Measurements from ENCODE around the gene TLR2.

TLR2 gene

GRCh38 chr4:153647975-153648374, 36.1 kb upstream of the TLR2 start:
- Histone ChIP-seq H4K20me1 (ENCODE audit: insufficient read depth, low read length) (no peaks in the 10 kb centered on the region), H3K4me1 (ENCODE audit: low read length) (peaks cover 16% of the 10 kb centered on the region), H3K79me2 (ENCODE audit: low read length) (no peaks in the 10 kb centered on the region), H3K36me3 (replicated peaks; ENCODE audit: low read depth, low read length) (no peaks in the 10 kb centered on the region), H3K4me3 (ENCODE audit: low read length) (no peak overlapping the region), H3K4me2 (ENCODE audit: low read length) (no peak overlapping the region), H3K9ac (ENCODE audit: low read length) (no peak overlapping the region), H3K27me3 (ENCODE audit: low read depth, low read length) (no peaks in the 10 kb centered on the region), H3K27ac (ENCODE audit: low read length) (no peak overlapping the region), H2AFZ (ENCODE audit: low read depth, low read length) (no peak overlapping the region), H3K9me3 (ENCODE audit: insufficient read depth, low read length) (peaks cover 5% of the 10 kb centered on the region; the same call in 1 of the 2 replicates)
- TF ChIP-seq CTCF (IDR thresholded peaks at IDR 0.05; ENCODE audit: low read depth, low read length) = no peak
- no peak for TF ChIP-seq EZH2phosphoT487 (IDR thresholded peaks at IDR 0.05; ENCODE audit: low read depth)

GRCh38 chr4:153649572-153649991, 34.5 kb upstream of the TLR2 start:
- no peaks in the 10 kb centered on the region for H4K20me1 ChIP-seq (ENCODE audit: insufficient read depth, low read length)
- no peaks in the 10 kb centered on the region for H3K79me2 ChIP-seq (ENCODE audit: low read length)
- no peak overlapping the region for H3K4me3 ChIP-seq (ENCODE audit: low read length)
- no peak overlapping the region for H3K4me2 ChIP-seq (ENCODE audit: low read length)
- H3K9ac ChIP-seq (ENCODE audit: low read length) = no peak overlapping the region
- no peak overlapping the region for H2AFZ ChIP-seq (ENCODE audit: low read depth, low read length)
- H3K4me1 ChIP-seq (ENCODE audit: low read length) = peaks cover 12% of the 10 kb centered on the region
- 0 out of 2 replicates have a peak, but pooled peaks cover 3% of the 10 kb centered on the region for H3K27me3 ChIP-seq (ENCODE audit: low read depth, low read length)
- peaks cover 5% of the 10 kb centered on the region; the same call in 1 of the 2 replicates for H3K9me3 ChIP-seq (ENCODE audit: insufficient read depth, low read length)
- no peak overlapping the region for H3K27ac ChIP-seq (ENCODE audit: low read length)
- TF ChIP-seq CTCF (IDR thresholded peaks at IDR 0.05; ENCODE audit: low read depth, low read length) = peak; percentile 78
- no peak for TF ChIP-seq EZH2phosphoT487 (IDR thresholded peaks at IDR 0.05; ENCODE audit: low read depth)
- no peaks in the 10 kb centered on the region for H3K36me3 ChIP-seq (replicated peaks; ENCODE audit: low read depth, low read length)

GRCh38 chr4:153651116-153651515, 33.0 kb upstream of the TLR2 start:
- H3K27me3 ChIP-seq (ENCODE audit: low read depth, low read length) = 0 out of 2 replicates have a peak, but pooled peaks cover 3% of the 10 kb centered on the region
- H3K9ac ChIP-seq (ENCODE audit: low read length) = no peak overlapping the region
- H4K20me1 ChIP-seq (ENCODE audit: insufficient read depth, low read length) = no peaks in the 10 kb centered on the region
- peak overlapping the region; percentile 31 for H2AFZ ChIP-seq (ENCODE audit: low read depth, low read length)
- no peak overlapping the region for H3K4me3 ChIP-seq (ENCODE audit: low read length)
- peaks cover 12% of the 10 kb centered on the region for H3K4me1 ChIP-seq (ENCODE audit: low read length)
- no peak overlapping the region for H3K4me2 ChIP-seq (ENCODE audit: low read length)
- no peaks in the 10 kb centered on the region for H3K79me2 ChIP-seq (ENCODE audit: low read length)
- H3K27ac ChIP-seq (ENCODE audit: low read length) = no peak overlapping the region
- TF ChIP-seq EZH2phosphoT487 (IDR thresholded peaks at IDR 0.05; ENCODE audit: low read depth) = no peak
- no peak for TF ChIP-seq CTCF (IDR thresholded peaks at IDR 0.05; ENCODE audit: low read depth, low read length)
- H3K9me3 ChIP-seq (ENCODE audit: insufficient read depth, low read length) = no peaks in the 10 kb centered on the region
- no peaks in the 10 kb centered on the region for H3K36me3 ChIP-seq (replicated peaks; ENCODE audit: low read depth, low read length)

GRCh38 chr4:153651587-153651986, 32.5 kb upstream of the TLR2 start:
- Histone ChIP-seq H3K4me3 (ENCODE audit: low read length) (no peak overlapping the region), H3K36me3 (replicated peaks; ENCODE audit: low read depth, low read length) (no peaks in the 10 kb centered on the region), H3K4me2 (ENCODE audit: low read length) (no peak overlapping the region), H3K9ac (ENCODE audit: low read length) (no peak overlapping the region), H3K27me3 (ENCODE audit: low read depth, low read length) (0 out of 2 replicates have a peak, but pooled peaks cover 3% of the 10 kb centered on the region), H2AFZ (ENCODE audit: low read depth, low read length) (peak overlapping the region; percentile 31), H3K9me3 (ENCODE audit: insufficient read depth, low read length) (no peaks in the 10 kb centered on the region), H3K79me2 (ENCODE audit: low read length) (no peaks in the 10 kb centered on the region), H3K27ac (ENCODE audit: low read length) (no peak overlapping the region), H3K4me1 (ENCODE audit: low read length) (peaks cover 12% of the 10 kb centered on the region), H4K20me1 (ENCODE audit: insufficient read depth, low read length) (no peaks in the 10 kb centered on the region)
- TF ChIP-seq CTCF (IDR thresholded peaks at IDR 0.05; ENCODE audit: low read depth, low read length) (no peak), EZH2phosphoT487 (IDR thresholded peaks at IDR 0.05; ENCODE audit: low read depth) (no peak)

Data from OCI-LY3 (cell line).